SK-N-MC (cell line): ENCODE data around the gene NGLY1.

ENCODE experiments used
- EZH2 ChIP-seq: fragments of 200-600 bp; sonication (generic); IDR thresholded peaks from one replicate; pipeline ENCODE4 v1.6.1; 2017; ENCODE audit warnings: antibody characterized with exemption
- POLR2AphosphoS5 ChIP-seq: IDR thresholded peaks from 2 replicates; pipeline ENCODE4 v1.6.1; 2012; ENCODE audit warnings: mild to moderate bottlenecking, low read depth, low read length, borderline replicate concordance

- TF ChIP-seq EZH2 (no peak), POLR2AphosphoS5 (no peak)
Measured at GRCh38 chr3:25782636-25782937, 656 bp downstream of the NGLY1 start.
